Stimulated activated CD8-positive, alpha-beta memory T cell treated with anti-CD3 and anti-CD28 coated beads, Interleukin-2, amount 100 ng/mL, for 1 hour (primary cell): ENCODE results near the gene USP32.

Experiments
- DNase-seq, 2 donors: peaks; one replicate each; pipeline ENCODE4 v3.0.0-alpha.2; 2020; ENCODE audit warnings: low read depth in 2 of 2

The USP32 gene

DNA sequence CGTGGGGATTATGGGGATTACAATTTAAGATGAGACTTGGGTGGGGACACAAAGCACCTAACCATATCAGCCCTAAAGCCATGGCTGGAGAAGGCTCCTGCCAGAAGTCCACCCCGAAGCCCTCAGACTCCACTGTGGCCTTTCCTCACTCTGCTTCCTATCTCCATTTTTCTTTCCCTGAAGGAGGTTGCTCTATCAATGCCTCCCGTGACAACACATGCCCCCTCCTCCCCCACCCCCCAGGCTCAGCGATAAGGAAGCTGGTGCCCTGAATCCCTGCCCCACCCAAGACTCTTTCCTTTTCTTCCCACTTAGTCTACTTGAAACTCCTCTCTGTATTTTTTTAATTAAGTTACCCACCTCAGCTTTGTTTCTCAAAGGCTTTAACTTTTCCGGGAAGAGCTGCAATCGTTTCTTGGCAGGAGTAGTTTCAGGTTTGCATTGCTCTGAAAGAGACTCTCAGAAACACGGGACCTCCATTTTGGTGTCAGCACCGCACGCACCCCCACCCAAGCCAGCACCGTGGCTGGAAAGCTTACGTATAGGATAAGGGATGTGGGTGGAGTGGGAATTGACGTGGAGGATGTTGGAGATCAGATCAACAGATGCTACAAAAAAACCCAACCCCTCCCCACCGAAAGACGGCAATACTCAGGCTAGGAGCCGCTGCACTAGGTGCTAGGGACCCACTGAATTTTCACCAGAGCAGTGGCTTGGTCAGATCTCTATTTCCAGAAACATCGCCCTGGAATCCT is 257.4 kb downstream of the USP32 start:
- DNase-seq, result no peak

DNA sequence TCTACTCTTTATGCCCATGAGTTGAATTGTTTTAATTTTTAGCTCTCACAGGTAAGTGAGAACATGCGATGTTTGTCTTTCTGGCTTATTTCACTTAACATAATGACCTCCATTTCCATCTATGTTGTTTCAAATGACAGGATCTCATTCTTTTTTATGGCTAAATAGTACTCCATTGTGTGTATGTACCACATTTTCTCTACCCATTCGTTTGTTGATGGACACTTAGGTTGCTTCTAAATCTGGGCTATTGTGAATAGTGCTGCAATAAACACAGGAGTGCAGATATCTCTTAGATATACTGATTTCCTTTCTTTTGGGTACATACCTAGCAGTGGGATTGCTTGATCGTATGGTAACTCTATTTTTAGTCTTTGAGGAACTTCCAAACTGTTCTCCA is 261.5 kb downstream of the USP32 start:
- DNase-seq, result no peak

DNA sequence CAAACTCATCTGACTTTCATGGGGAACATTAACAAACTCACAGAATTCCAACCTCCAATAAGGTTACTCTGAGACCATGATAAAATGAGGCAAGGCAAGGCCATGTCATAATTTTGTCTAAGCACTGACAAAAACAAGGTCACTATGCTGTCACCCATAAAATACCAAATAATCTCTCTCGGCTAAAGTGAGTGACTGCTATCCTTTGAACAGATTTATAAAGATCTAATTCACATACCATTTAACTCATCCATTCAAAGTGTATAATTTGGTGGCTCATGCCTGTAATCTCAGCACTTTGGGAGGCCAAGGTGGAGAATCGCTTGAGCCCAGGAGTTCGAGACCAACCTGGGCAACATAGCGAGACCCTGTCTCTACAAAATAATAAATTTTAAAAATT is 262.8 kb downstream of the USP32 start:
- DNase-seq, result no peak
